Measurements from ENCODE around the gene TECPR2.

DNA sequence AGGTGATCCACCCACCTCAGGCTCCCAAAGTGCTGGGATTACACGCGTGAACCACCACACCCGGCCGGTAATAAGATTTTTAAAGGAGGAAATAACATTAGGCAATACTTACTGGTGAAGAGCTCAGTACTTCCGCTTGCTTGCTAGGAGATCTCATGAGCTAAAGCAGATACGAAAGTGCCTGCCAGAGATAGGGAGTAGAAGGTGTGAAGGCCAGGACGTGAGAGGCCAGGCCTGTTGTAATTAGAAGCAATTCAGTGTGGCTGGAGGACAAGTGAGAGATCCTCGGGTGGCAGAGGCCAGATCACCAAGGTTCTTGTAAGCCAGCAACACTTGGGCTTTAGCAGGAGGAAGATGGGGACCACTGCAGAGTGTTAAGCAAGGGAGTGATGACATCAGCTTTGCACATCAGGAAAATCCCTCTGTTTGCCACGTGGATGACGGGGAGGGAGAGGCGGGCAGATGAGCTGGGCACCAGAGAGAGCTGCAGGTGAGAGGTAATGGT is 7.6 kb downstream of the TECPR2 start:
- TF ChIP-seq, protein P1, sequence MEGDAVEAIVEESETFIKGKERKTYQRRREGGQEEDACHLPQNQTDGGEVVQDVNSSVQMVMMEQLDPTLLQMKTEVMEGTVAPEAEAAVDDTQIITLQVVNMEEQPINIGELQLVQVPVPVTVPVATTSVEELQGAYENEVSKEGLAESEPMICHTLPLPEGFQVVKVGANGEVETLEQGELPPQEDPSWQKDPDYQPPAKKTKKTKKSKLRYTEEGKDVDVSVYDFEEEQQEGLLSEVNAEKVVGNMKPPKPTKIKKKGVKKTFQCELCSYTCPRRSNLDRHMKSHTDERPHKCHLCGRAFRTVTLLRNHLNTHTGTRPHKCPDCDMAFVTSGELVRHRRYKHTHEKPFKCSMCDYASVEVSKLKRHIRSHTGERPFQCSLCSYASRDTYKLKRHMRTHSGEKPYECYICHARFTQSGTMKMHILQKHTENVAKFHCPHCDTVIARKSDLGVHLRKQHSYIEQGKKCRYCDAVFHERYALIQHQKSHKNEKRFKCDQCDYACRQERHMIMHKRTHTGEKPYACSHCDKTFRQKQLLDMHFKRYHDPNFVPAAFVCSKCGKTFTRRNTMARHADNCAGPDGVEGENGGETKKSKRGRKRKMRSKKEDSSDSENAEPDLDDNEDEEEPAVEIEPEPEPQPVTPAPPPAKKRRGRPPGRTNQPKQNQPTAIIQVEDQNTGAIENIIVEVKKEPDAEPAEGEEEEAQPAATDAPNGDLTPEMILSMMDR (optimal IDR thresholded peaks at IDR 0.05 in 1 of 3, IDR thresholded peaks at IDR 0.05 in 1 of 3, conservative IDR thresholded peaks at IDR 0.05 in 1 of 3; ENCODE audit: extremely low read depth in 1 of 3, insufficient read depth in 2 of 3, low read length in 3 of 3): no peak
- TF ChIP-seq EZH2 (IDR thresholded peaks at IDR 0.05; ENCODE audit: low read length): no peak
